GM21786 (cell line): Measurements from ENCODE around the gene ERCC6L2.

Source experiments
- ATAC-seq: cut with Tn5 transposase; IDR thresholded peaks from one replicate; pipeline ENCODE4 v1.9.1; 2021; ENCODE audit not compliant: unreplicated experiment

Gene ERCC6L2, protein sequence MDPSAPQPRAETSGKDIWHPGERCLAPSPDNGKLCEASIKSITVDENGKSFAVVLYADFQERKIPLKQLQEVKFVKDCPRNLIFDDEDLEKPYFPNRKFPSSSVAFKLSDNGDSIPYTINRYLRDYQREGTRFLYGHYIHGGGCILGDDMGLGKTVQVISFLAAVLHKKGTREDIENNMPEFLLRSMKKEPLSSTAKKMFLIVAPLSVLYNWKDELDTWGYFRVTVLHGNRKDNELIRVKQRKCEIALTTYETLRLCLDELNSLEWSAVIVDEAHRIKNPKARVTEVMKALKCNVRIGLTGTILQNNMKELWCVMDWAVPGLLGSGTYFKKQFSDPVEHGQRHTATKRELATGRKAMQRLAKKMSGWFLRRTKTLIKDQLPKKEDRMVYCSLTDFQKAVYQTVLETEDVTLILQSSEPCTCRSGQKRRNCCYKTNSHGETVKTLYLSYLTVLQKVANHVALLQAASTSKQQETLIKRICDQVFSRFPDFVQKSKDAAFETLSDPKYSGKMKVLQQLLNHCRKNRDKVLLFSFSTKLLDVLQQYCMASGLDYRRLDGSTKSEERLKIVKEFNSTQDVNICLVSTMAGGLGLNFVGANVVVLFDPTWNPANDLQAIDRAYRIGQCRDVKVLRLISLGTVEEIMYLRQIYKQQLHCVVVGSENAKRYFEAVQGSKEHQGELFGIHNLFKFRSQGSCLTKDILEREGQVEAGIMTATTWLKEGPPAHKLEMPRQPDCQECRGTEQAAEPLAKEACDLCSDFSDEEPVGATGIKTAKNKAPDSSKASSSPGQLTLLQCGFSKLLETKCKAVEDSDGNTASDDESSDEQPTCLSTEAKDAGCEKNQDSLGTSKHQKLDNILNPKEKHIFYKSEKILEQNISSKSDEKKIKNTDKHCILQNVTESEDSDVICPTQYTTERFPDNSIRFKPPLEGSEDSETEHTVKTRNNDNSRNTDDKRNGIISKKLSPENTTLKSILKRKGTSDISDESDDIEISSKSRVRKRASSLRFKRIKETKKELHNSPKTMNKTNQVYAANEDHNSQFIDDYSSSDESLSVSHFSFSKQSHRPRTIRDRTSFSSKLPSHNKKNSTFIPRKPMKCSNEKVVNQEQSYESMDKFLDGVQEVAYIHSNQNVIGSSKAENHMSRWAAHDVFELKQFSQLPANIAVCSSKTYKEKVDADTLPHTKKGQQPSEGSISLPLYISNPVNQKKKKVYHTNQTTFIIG (N-terminal part only)

DNA sequence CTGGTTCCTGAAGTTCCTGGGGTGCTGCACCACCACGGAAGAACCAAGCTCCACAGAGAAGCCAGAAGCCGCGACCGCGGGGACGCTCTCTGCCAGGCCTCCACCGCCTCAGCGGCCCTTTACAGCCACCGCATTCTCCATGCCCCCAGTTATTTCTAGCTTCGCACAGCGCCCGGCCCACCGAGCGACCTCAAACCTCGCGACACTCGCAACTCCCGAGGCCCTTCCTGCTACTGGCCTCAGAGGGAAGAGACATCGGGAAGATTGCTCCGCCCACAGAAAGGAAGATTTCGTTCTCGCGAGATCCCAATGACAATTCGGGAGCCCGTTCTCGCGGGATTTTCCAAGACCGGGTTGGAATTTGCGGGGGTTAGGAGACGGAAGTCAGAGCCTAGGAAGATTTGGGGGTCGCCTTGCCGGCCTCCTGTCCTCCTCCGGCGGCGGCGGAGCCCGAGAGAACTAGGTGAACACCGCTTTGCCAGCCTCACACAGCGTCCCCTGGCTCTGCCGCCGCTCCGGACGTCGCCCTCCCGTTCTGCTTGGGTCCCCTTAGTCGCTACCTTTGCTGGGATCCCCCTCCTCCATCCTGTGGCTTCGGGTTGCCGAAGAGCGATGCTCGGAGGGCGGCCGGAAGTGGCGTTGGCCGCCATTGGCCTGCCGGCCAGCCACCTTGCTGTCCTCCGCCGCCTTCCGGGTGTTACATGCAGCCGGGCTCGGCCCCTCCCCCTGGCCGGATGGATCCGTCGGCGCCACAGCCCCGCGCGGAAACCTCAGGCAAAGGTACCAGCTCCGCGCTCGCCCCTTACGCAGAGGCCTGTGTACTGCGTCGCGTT, at the start of gene ERCC6L2:
TSS of gene ERCC6L2 (plus strand) at position 387 of the 833 bp plus-strand sequence. CDS start at position 735, 348 bp downstream.
- ATAC-seq: peak; percentile 85

DNA sequence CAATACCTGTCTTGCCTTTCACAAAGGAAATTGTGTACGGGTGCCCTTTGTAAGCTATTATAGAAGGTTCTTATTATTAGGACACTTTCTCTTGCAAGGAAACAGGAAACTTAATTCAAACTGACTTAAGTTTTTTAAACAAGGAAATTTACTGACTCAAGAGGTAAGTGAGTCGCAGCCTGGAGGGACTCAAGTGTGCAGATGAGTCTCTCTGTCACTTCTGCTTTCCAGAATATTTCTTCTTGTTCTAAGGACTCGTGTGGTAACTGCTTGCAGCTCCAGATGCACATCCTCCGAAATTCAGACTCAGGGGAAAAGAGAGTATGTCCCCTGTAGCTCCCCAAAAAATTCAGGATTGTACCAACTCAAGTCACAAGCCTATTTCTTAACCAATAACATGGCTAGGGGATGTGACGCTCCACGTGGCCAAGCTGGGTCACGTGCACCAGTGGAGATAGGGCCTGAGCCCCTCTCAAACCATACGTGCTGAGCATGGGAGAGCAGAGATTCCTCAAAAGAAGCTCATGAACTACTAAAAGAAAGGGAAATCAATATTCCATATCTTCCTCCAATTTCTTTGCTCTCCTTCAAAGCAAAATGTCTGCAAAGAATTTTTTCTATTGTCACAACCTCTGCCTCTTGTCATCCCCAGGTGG, 49.2 kb upstream of the ERCC6L2 start:
- no peak for ATAC-seq

DNA sequence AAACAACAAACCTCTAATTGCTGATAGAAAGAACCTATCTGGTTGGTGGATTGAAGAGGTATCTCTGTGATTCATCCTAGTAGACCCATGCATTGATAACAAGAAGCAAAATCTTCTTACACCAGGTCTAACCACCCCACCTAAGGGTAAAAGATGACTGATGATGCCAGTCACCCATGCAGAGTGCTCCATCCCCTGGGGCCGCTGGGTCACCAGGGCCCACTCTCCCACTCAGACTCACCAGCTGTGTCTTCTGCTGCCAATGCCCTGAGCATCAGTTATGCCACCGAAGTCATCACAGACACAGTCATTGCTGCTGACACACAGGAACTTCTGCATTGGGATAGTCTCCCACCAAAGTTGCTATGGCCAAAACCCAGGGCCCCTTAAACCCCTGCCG, 44.7 kb upstream of the ERCC6L2 start:
- ATAC-seq: no peak

DNA sequence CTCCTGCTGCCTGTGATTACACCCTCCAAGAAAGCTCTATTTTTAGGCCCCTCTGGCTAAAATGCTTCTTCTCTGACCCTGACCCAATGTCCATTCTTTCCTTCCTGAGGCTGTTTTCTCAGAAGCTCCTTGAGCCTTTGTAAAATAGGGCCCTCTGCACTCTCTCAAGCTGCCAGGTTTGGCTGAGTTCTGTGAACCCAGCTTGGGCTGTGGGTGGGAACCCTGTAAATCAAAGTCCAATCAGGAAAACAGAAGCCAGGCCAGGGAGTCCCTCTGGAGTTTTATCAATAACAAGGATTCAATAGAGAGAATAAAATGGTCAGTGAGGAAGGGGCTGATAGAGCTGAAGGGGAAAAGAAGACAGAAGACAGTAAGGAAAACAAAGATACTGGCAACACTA, 43.7 kb upstream of the ERCC6L2 start:
- ATAC-seq: no peak

DNA sequence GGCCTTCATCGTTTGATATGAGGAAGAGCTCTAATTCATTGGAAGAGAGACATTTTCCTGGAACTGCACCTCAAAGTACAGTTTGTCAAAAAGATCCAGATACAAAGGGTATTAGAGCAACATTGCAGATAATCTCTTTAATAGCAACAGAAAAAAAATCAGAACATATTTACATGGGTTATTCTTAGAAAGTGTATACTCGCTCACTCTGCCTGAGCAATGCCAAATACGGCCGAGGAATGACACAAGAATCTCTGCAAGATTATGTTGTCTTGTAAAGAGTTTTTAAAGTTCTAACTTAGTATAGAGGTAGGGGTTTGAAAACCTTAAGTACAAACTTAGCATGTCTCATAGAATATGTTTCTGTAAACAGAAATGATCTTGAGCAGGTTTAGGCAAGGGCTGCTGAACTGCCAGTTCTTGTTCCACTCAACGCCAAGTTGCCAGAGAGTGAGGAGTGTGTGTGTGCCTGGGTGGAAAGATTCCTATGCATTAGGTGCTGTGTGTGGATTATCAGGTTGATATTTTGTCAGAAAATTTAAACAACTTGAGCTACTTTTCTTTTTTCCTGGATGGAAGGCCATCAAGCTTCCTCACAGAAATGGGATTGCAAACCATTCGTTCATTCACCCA, 41.8 kb upstream of the ERCC6L2 start:
- ATAC-seq: no peak

GRCh38 chr9:95834281-95834907, 41.1 kb upstream of the ERCC6L2 start:
- no peak for ATAC-seq

GRCh38 chr9:95835393-95835792, 40.1 kb upstream of the ERCC6L2 start:
- ATAC-seq: no peak

DNA sequence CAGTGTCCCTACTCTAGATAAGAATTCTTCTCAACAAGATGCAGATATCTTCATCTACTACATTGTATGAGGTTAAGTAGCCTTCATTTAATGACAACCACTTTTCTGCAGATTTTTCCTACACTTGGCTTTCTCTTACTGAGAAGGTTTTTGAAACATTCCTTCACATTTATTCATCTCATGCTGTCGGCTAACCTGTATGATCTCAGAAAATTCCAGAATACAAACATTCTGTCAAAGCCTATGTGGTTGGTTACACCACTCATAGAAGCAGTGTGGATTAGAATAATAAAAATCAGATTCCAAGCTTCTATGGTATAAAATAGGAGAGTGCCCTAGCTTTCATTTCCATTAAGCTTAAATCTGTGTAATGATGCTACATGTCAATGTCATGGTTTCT, 39.4 kb upstream of the ERCC6L2 start:
- no peak for ATAC-seq

DNA sequence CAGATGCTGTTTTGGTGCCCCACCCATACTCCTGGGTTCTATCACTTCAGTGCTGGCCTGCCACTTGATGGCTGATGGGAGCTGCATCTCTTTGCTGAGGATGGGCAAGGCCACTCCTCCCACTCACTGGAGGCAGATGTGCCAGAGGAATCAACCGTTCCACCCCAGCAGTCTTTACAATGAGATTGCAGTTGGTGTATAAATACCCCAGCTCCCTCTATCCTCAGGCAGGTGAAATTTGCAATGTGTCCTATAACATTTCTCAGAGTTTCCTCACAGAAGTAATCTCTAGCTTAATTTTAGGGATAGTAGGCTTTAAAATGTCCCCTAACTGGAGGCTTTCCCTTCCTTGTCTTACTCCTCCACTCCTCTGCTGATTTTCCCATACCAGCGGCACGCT, 36.5 kb upstream of the ERCC6L2 start:
- no peak for ATAC-seq

GRCh38 chr9:95840074-95840473, 35.4 kb upstream of the ERCC6L2 start:
- ATAC-seq: no peak

GRCh38 chr9:95841377-95841776, 34.1 kb upstream of the ERCC6L2 start:
- no peak for ATAC-seq

GRCh38 chr9:95845751-95846150, 29.7 kb upstream of the ERCC6L2 start:
- no peak for ATAC-seq

DNA sequence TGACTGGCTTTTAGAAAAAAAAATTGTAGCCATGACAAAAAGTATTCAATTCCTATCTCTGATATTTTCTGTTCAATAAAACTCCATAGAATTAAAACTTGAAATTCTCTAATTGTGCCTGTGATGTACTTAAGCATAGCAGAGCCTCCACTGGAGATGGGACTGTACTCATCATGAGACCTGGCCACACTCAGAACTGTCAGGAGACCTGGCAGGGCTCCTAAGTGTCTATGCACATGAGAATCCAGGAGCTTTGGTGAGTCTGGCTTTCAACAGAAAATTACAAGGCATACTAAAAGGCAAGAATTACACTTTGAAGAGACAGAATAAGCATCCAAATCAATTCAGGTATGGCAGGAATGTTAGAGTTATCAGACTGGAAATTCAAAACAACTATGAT, 26.7 kb upstream of the ERCC6L2 start:
- no peak for ATAC-seq

- ATAC-seq: peak; percentile 95
Measured at GRCh38 chr9:95852059-95853032, 23.1 kb upstream of the ERCC6L2 start.

- ATAC-seq: no peak
Measured at GRCh38 chr9:95854386-95855020, 21.0 kb upstream of the ERCC6L2 start.

- ATAC-seq: no peak
Measured at GRCh38 chr9:95855961-95856360, 19.5 kb upstream of the ERCC6L2 start.

GRCh38 chr9:95857124-95857523, 18.4 kb upstream of the ERCC6L2 start:
- ATAC-seq: no peak
